ENCODE data around the gene SIL1. TPM values are rescaled to one million over a fixed set of nuclear protein-coding genes. Genes with fewer than 3 reads are reported as not detected.
A peak's percentile ranks its signal among the peaks of the same experiment; 100 is the strongest.

Gene SIL1
- total and polyA plus RNA-seq, 9 of the 15 experiments (the other 6 are each of a cell fraction or from before 2014, with no cell fraction given), result 1.3 to 30.5 (median 18.1) TPM

GRCh38 chr5:139197710-139198669, at the start of gene SIL1 (continued):
- TF ChIP-seq MGA (IDR thresholded peaks at IDR 0.05) (peak; percentile 47), L3MBTL2 (IDR thresholded peaks at IDR 0.05) (peak; percentile 81), PTBP1 (IDR thresholded peaks at IDR 0.05; ENCODE audit: low read depth, low read length) (no peak), ARID1B (IDR thresholded peaks at IDR 0.05) (peak; percentile 61; the same call in 1 of the 2 replicates), ZNF449 (CRISPR knock-in tag; IDR thresholded peaks at IDR 0.05) (no peak), CREM (IDR thresholded peaks at IDR 0.05; ENCODE audit: low read depth) (peak; percentile 86), UBTF (IDR thresholded peaks at IDR 0.05; ENCODE audit: borderline replicate concordance in 1 of 2, low read depth in 2 of 2, low read length in 2 of 2) (no peak), ZNF121 (CRISPR knock-in tag; conservative IDR thresholded peaks at IDR 0.05) (no peak), DMBX1 (CRISPR knock-in tag; IDR thresholded peaks at IDR 0.05; ENCODE audit: borderline replicate concordance) (no peak)
